ENCODE measurements around the gene TFE3.
"Not testable (repeated sequence)": the region's sequence is repeated elsewhere in the genome, so short reads cannot be mapped to it uniquely, and the experiment has no call there.

Gene TFE3

GRCh38 chrX:48999030-48999429, 44.1 kb downstream of the TFE3 start:
- DNase-seq, result no peak

GRCh38 chrX:48998391-48998790, 44.8 kb downstream of the TFE3 start:
- DNase-seq, result no peak

- no peak for DNase-seq
These were observed 45.3 kb downstream of the TFE3 start for GRCh38 chrX:48997865-48998264.

GRCh38 chrX:48997455-48997854, 45.7 kb downstream of the TFE3 start:
- DNase-seq, result no peak

- no peak for DNase-seq
These were observed 46.2 kb downstream of the TFE3 start for GRCh38 chrX:48996969-48997368.

GRCh38 chrX:48992341-48992740, 50.8 kb downstream of the TFE3 start:
- DNase-seq, result no peak

- DNase-seq, result no peak
These were observed 53.7 kb downstream of the TFE3 start for GRCh38 chrX:48989483-48989882.

GRCh38 chrX:48983896-48984295, 59.3 kb downstream of the TFE3 start:
- no peak for DNase-seq

- DNase-seq, result no peak
These were observed 60.1 kb downstream of the TFE3 start for GRCh38 chrX:48983081-48983480.

- DNase-seq, result no peak
These were observed 62.0 kb downstream of the TFE3 start for GRCh38 chrX:48981178-48981577.

- not testable (repeated sequence) for DNase-seq
These were observed 62.8 kb downstream of the TFE3 start for GRCh38 chrX:48980341-48980740.
